ENCODE measurements around the gene NHSL2. TPM values are rescaled to one million over a fixed set of nuclear protein-coding genes. Genes with fewer than 3 reads are reported as not detected.
"Not testable (repeated sequence)": the region's sequence is repeated elsewhere in the genome, so short reads cannot be mapped to it uniquely, and the experiment has no call there.

Gene NHSL2
- total and polyA plus RNA-seq, 8 donors = 0.59 to 3.9 (median 0.95) TPM

DNA sequence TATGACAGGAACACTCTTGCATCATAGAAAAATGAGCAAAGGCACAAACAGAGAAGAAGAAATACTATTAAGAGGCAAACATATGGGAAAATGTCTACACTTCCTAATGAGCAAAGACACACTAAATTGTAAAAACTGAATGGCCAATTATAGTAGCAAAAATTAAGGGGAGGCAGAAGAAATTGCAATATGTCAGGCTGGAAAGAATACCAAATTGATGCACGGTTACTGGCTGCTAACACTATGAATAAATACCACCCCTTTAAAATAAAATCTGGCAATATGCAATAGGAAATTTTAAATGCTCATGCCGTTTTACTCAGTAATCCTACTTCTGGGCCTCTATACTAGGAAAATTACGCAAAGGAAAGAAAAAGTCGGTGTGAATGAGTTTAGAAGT is 254.9 kb downstream of the NHSL2 start:
- Histone ChIP-seq H3K27ac (no peak overlapping the region), H3K9me3 (no peaks in the 10 kb centered on the region), H3K4me3 (no peak overlapping the region), H3K4me1 (no peaks in the 10 kb centered on the region), H3K36me3 (no peaks in the 10 kb centered on the region), H3K27me3 (peaks cover 0 to 2% (median 0%) of the 10 kb centered on the region in 4 donors)
- intact Hi-C loops (cut with DNase I) = no loop called here
- ATAC-seq (no peak), FAIRE-seq (no peak), DNase-seq (no peak)
- 58% methylated on average over 4 of the region's 4 CpGs for WGBS, 2 donors
- TF ChIP-seq, protein P1, sequence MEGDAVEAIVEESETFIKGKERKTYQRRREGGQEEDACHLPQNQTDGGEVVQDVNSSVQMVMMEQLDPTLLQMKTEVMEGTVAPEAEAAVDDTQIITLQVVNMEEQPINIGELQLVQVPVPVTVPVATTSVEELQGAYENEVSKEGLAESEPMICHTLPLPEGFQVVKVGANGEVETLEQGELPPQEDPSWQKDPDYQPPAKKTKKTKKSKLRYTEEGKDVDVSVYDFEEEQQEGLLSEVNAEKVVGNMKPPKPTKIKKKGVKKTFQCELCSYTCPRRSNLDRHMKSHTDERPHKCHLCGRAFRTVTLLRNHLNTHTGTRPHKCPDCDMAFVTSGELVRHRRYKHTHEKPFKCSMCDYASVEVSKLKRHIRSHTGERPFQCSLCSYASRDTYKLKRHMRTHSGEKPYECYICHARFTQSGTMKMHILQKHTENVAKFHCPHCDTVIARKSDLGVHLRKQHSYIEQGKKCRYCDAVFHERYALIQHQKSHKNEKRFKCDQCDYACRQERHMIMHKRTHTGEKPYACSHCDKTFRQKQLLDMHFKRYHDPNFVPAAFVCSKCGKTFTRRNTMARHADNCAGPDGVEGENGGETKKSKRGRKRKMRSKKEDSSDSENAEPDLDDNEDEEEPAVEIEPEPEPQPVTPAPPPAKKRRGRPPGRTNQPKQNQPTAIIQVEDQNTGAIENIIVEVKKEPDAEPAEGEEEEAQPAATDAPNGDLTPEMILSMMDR (IDR thresholded peaks at IDR 0.05) = no peak

DNA sequence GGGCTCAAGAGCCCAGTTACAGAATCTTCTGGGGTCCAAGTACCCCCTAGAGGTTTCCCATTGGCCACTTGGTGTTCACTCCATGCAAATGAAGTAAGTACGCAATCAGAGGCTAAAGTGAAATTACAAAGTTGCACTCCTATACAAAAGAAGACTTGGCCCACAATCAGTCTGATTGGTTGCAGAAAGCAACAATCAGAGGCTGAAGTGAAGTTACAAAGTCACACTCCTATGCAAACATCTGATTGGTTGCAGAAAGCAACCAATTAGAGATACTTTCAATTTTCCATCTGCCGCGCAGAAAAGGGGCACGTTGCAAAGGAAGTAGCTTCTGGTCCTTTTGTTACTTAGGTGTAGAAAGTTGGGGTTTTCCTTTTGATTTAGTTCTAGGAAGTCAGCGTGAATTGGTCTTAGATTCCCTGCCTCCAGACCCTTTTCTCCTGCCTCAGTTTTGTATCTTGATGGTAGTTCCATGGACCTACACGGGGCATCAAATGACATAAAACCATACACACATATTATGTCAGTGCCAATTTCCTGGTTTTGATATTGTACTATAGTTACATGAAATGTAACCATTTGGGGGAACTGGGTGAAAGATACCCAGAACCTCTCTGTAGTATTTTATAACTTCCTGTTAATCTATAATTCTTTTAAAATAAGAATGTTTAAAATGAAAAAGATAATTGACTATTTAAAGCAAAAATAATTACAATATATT is 258.5 kb downstream of the NHSL2 start:
- intact Hi-C loops (cut with DNase I) = no loop called here
- Histone ChIP-seq H3K4me1 (no peaks in the 10 kb centered on the region), H3K36me3 (no peaks in the 10 kb centered on the region), H3K9me3 (no peaks in the 10 kb centered on the region), H3K4me3 (no peak overlapping the region), H3K27me3 (peaks cover 0 to 9% (median 2%) of the 10 kb centered on the region in 4 donors), H3K27ac (no peak overlapping the region)
- 57 to 59% methylated on average over 6 of the region's 6 CpGs for WGBS, 2 donors
- FAIRE-seq (peak; percentile 57), ATAC-seq (no peak), DNase-seq (no peak)
- TF ChIP-seq, protein P1 (IDR thresholded peaks at IDR 0.05) = no peak

DNA sequence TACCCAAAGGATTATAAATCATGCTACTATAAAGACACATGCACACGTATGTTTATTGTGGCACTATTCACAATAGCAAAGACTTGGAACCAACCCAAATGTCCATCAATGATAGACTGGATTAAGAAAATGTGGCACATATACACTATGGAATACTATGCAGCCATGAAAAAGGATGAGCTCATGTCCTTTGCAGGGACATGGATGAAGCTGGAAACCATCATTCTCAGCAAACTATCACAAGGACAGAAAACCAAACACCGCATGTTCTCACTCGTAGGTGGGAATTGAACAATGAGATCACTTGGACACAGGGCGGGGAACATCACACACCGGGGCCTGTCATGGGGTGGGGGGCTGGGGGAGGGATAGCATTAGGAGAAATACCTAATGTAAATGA is 265.6 kb downstream of the NHSL2 start:
- DNase-seq; FAIRE-seq; H3K4me1 ChIP-seq; ATAC-seq; H3K27ac ChIP-seq; H3K36me3 ChIP-seq; H3K4me3 ChIP-seq; H3K27me3 ChIP-seq; H3K9me3 ChIP-seq; intact Hi-C loops (cut with DNase I): not testable (repeated sequence)
- 91 to 96% methylated on average over 2 to 3 of the region's 5 CpGs for WGBS, 2 donors

DNA sequence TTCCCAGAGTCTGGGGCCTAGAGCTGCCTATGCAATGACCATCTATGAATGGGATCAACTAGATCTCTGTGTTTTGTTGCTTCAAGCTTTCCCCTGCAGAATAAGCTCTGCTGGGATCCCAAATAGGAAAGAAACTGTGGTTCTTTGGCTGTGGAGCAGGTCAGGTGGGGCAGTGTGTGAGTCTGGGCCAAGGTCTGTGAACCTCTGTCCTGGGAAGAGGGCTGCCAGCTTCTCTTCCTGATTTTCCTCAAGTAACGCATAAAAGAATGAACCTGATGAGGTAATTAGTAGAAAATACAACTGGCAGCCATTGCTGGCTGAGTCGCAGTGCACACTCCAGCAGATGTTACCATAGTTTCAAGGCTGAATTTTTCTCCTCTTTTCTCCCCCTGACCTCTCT is 266.3 kb downstream of the NHSL2 start:
- no peak for FAIRE-seq
- Histone ChIP-seq H3K27me3 (peaks cover 0 to 8% (median 2%) of the 10 kb centered on the region in 4 donors), H3K9me3 (no peaks in the 10 kb centered on the region), H3K36me3 (no peaks in the 10 kb centered on the region), H3K4me3 (no peak overlapping the region), H3K27ac (no peak overlapping the region), H3K4me1 (no peaks in the 10 kb centered on the region)
- TF ChIP-seq, protein P1 (IDR thresholded peaks at IDR 0.05) = no peak
- no peak for DNase-seq
- intact Hi-C loops (cut with DNase I) = no loop called here
- WGBS, 2 donors = 56 to 66% methylated on average over 2 of the region's 2 CpGs
- no peak for ATAC-seq

DNA sequence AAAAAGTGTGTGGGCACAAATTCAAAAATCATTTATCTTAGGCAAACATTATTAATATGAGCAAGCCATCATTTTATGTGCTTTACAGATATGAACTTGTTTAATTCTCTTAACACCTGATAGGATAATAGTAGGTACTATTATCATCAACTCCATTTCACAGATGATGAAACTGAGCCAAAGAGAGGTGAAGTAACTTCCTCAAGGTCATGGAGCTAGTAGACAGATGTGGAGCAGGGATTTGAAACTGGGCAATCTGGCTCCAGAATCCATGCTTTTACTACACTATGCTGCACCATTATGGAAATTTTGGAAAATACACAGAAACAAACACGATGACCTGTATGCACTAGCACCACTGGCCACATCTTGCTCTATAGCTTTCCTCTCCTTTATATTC is 269.9 kb downstream of the NHSL2 start:
- H3K27ac ChIP-seq = peak overlapping the region in 1 of 4 donors; percentile 77
- ATAC-seq (no peak), DNase-seq (no peak), FAIRE-seq (no peak)
- H3K27me3 ChIP-seq = peaks cover 0 to 5% (median 0%) of the 10 kb centered on the region in 4 donors
- intact Hi-C loops (cut with DNase I) = no loop called here
- H3K36me3 ChIP-seq = no peaks in the 10 kb centered on the region
- H3K4me3 ChIP-seq = peak overlapping the region in 2 of 4 donors; percentile 41 to 50
- TF ChIP-seq, protein P1 (IDR thresholded peaks at IDR 0.05) = no peak
- peaks cover 0 to 4% (median 0%) of the 10 kb centered on the region in 3 donors for H3K4me1 ChIP-seq
- no peaks in the 10 kb centered on the region for H3K9me3 ChIP-seq
- WGBS, 2 donors = 0 to 42% methylated on average over 1 of the region's 1 CpG

Data from pancreas (tissue), 10 donors.